SU-DHL-6 (cell line): ENCODE data around the gene DNAJB8.
A peak's percentile ranks its signal among the peaks of the same experiment; 100 is the strongest.

Source experiments
- H2AFZ ChIP-seq: fragments of 200-600 bp; sonication (generic); 2 replicates; pipeline ENCODE4 v1.6.1; 2014; ENCODE audit warnings: low read depth, mild to moderate bottlenecking, moderate library complexity, mixed read lengths, antibody characterized with exemption, low read length; ENCODE audit not compliant: severe bottlenecking
- H3F3A ChIP-seq: fragments of 200-600 bp; shearing (Covaris generic); 2 replicates; pipeline ENCODE4 v1.6.0; 2016; ENCODE audit warnings: antibody characterized with exemption, mild to moderate bottlenecking; ENCODE audit not compliant: insufficient read depth
- H3K27ac ChIP-seq: fragments of 200-600 bp; sonication (generic); 2 replicates; pipeline ENCODE4 v1.5.1; 2016; ENCODE audit warnings: low read depth, mild to moderate bottlenecking, low read length, moderate library complexity, mixed read lengths
- H3K27me3 ChIP-seq: fragments of 200-600 bp; sonication (generic), shearing (Covaris generic); 2 replicates; pipeline ENCODE4 v1.6.0; 2014; ENCODE audit warnings: mild to moderate bottlenecking, low read length
- H3K36me3 ChIP-seq: fragments of 200-600 bp; sonication (generic); 2 replicates; pipeline ENCODE4 v1.6.1; 2014; ENCODE audit warnings: mild to moderate bottlenecking, low read length, mixed read lengths
- H3K4me2 ChIP-seq: fragments of 300-600, 200-600 bp; shearing (Covaris generic), sonication (generic); 2 replicates; pipeline ENCODE4 v1.6.0; 2014; ENCODE audit warnings: low read length, low read depth, mild to moderate bottlenecking; ENCODE audit not compliant: poor library complexity, severe bottlenecking
- H3K4me3 ChIP-seq: fragments of 200-600 bp; sonication (generic); 2 replicates; pipeline ENCODE4 v1.5.1; 2014; ENCODE audit warnings: antibody characterized with exemption, low read length, mild to moderate bottlenecking, mixed read lengths; ENCODE audit not compliant: insufficient read depth, poor library complexity, severe bottlenecking
- H3K79me2 ChIP-seq: fragments of 200-600 bp; sonication (generic); 2 replicates; pipeline ENCODE4 v1.6.1; 2014; ENCODE audit warnings: mild to moderate bottlenecking, low read length, moderate library complexity; ENCODE audit not compliant: insufficient read depth
- H3K9ac ChIP-seq: fragments of 200-600 bp; sonication (generic); 2 replicates; pipeline ENCODE4 v1.7.0; 2014; ENCODE audit warnings: mild to moderate bottlenecking, low read length
- H3K9me2 ChIP-seq: fragments of 200-600 bp; sonication (generic); replicated peaks from 2 replicates; pipeline ENCODE4 v1.6.1; 2014; ENCODE audit warnings: low read length; ENCODE audit not compliant: insufficient read depth
- H3K9me3 ChIP-seq: fragments of 200-600 bp; sonication (generic); 2 replicates; pipeline ENCODE4 v1.6.1; 2014; ENCODE audit warnings: low read length, mixed read lengths; ENCODE audit not compliant: insufficient read depth
- H4K20me1 ChIP-seq: fragments of 200-600 bp; sonication (generic); 2 replicates; pipeline ENCODE4 v1.6.1; 2014; ENCODE audit warnings: low read depth, mild to moderate bottlenecking, antibody characterized with exemption, low read length, moderate library complexity, mixed read lengths
- CTCF ChIP-seq: fragments of 200-600 bp; sonication (generic); IDR thresholded peaks from one replicate; pipeline ENCODE4 v1.5.1; 2017; ENCODE audit warnings: antibody characterized with exemption, mild to moderate bottlenecking, low read length, moderate library complexity; ENCODE audit not compliant: insufficient read depth, poor library complexity, severe bottlenecking
- EZH2phosphoT487 ChIP-seq: fragments of 200-600 bp; sonication (generic), shearing (Covaris generic); conservative IDR thresholded peaks from 2 replicates; pipeline ENCODE4 v1.6.1; 2018; ENCODE audit warnings: mild to moderate bottlenecking, antibody characterized with exemption, low read length, moderate library complexity, mixed read lengths

DNAJB8 gene

GRCh38 chr3:128498901-128499530 lies 32.3 kb upstream of the DNAJB8 start:
- Histone ChIP-seq H2AFZ (no peak overlapping the region), H3K27ac (no peak overlapping the region), H3K9me3 (no peaks in the 10 kb centered on the region), H3K4me3 (no peak overlapping the region), H3K9me2 (no peaks in the 10 kb centered on the region), H3K27me3 (no peaks in the 10 kb centered on the region), H3K36me3 (no peaks in the 10 kb centered on the region), H3K4me2 (no peak overlapping the region), H3F3A (no peaks in the 10 kb centered on the region), H4K20me1 (no peaks in the 10 kb centered on the region), H3K9ac (no peak overlapping the region), H3K79me2 (no peaks in the 10 kb centered on the region)
- TF ChIP-seq CTCF: no peak
- TF ChIP-seq EZH2phosphoT487: no peak

- Histone ChIP-seq H3K4me2 (peak overlapping the region; percentile 27), H2AFZ (no peak overlapping the region), H4K20me1 (no peaks in the 10 kb centered on the region), H3K79me2 (no peaks in the 10 kb centered on the region), H3K9me3 (no peaks in the 10 kb centered on the region), H3K9me2 (no peaks in the 10 kb centered on the region), H3K36me3 (no peaks in the 10 kb centered on the region), H3K27me3 (no peaks in the 10 kb centered on the region), H3K27ac (no peak overlapping the region), H3K9ac (no peak overlapping the region), H3K4me3 (no peak overlapping the region), H3F3A (no peaks in the 10 kb centered on the region)
- TF ChIP-seq EZH2phosphoT487 (no peak), CTCF (peak; percentile 71)
Observed at GRCh38 chr3:128498127-128498626, 31.5 kb upstream of the DNAJB8 start.

GRCh38 chr3:128497305-128498126 lies 30.8 kb upstream of the DNAJB8 start:
- H3K9ac ChIP-seq: no peak overlapping the region
- H4K20me1 ChIP-seq: no peaks in the 10 kb centered on the region
- H2AFZ ChIP-seq: no peak overlapping the region
- peak overlapping the region; percentile 27 for H3K4me2 ChIP-seq
- H3K27ac ChIP-seq: no peak overlapping the region
- H3K9me3 ChIP-seq: no peaks in the 10 kb centered on the region
- no peaks in the 10 kb centered on the region for H3K79me2 ChIP-seq
- no peak overlapping the region for H3K4me3 ChIP-seq
- no peaks in the 10 kb centered on the region for H3K36me3 ChIP-seq
- H3F3A ChIP-seq: no peaks in the 10 kb centered on the region
- H3K27me3 ChIP-seq: no peaks in the 10 kb centered on the region
- TF ChIP-seq EZH2phosphoT487 (no peak), CTCF (no peak)
- no peaks in the 10 kb centered on the region for H3K9me2 ChIP-seq
